NCI-H146 treated with DMSO at 0.1 percent for 48 hours (cell line): ENCODE data around the gene VPS37D.

Source experiments
- DNase-seq: peaks from one replicate; lab custom pipeline; 2025; ENCODE audit not compliant: unreplicated experiment; lab: John Stamatoyannopoulos, UW

The VPS37D gene

DNA sequence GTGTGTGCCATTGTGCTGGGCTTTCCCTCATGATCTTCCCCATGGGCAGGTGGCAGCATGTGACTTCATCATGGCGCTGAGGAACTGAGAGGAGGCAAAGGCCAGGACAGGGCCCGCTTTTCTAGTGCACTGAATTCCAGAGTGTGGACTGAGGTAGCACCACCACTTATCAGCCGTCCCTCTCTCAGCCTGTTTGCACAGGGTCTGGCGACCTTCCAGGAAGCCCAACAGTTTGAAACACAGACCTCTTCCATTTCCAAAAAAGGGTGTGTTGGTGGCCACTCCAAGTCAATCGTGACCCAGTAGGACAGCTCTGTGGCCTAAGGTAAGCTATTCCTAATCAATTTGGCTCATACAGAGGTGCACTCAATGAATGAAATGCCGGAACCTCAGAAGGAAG is 11.2 kb downstream of the VPS37D start:
- no peak for DNase-seq

DNA sequence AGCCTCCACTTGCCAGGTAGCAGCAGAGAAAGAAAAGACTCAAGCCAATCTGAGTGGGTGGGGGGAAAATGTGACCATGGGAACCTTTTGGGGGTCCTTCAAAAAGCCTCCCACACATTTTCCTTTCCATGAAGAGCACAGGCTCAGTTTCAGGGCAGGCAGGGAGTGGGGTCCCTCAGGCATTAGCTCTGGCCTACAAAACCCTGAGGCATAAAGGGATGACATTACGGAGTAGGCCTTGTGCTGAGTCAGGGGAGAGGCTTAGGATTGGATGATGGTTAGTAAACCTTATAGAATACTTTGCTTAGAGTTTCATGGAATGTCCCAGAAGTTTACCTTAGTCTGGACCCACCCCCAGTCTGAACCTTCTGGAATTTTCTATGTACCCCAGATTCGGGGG is 12.1 kb downstream of the VPS37D start:
- no peak for DNase-seq

- no peak for DNase-seq
These were observed 12.9 kb downstream of the VPS37D start for GRCh38 chr7:73680501-73680900.

DNA sequence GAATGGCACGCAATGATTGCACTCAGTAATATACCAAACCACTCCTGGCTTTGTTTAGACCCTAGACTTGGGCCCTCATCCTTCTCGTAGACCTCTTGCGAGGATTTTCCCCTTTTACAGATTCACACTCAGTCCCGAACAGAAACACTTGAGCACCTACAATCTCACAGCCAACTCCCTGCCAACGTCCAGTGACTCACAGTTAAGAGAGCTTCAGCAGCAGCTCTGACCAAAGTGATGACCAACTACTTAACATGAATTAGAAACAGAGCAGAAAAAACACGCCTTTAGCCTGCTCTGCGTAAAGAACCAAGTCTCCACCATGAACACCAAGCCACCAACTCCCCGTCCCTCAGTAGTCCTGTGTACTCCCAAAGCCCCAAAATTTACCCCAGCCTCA is 13.4 kb downstream of the VPS37D start:
- DNase-seq = no peak

- DNase-seq = no peak
These were observed 15.1 kb downstream of the VPS37D start for GRCh38 chr7:73682745-73683055.

DNA sequence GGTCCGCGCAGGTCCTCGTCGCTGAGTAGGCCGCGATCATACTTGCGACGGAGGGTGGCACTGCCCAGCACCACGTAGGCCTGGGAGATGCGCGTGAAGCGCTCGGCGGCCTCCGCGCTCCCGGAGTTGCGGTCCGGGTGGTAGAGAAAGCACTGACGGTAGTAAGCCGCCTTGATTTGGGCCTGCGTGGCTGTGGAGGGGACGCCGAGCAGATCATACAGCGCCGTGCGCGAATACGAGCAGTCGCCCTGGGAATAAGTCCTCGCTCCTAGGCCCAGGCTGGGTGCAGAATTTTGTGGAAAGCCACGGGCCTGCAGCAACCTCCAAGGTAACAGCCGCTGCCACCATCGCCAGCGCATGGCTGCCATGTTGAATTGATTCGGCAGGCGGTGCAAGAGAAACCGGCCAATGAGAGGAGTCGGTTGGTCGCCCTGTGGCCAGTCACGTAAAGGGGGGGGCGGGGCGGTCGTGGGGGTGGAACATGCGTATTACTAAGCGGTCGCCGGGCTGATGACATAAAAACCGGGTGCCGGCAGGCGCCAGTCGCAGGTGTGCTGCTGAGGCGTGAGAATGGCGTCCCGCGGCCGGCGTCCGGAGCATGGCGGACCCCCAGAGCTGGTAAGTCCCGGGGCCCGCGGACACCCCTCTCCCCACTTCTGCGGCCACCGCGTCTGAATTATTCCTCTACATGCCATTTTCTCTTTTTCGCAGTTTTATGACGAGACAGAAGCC is 15.6 kb downstream of the VPS37D start, which contains the start of the genes BUD23 and DNAJC30:
Gene BUD23, plus strand, starts transcription at position 542 of the 732 bp plus-strand sequence. Its CDS starts 29 bp downstream, at position 571.
Gene DNAJC30, minus strand, starts transcription at position 398 of the 732 bp plus-strand sequence. Its CDS starts 30 bp downstream, at position 368.
- peak; percentile 86 for DNase-seq

- no peak for DNase-seq
These were observed 16.4 kb downstream of the VPS37D start for GRCh38 chr7:73683788-73684693.

GRCh38 chr7:73685311-73685710 is 17.7 kb downstream of the VPS37D start:
- no peak for DNase-seq

GRCh38 chr7:73688288-73688687 is 20.7 kb downstream of the VPS37D start:
- DNase-seq = no peak

GRCh38 chr7:73690646-73691045 is 23.0 kb downstream of the VPS37D start:
- DNase-seq = no peak

- no peak for DNase-seq
These were observed 28.7 kb downstream of the VPS37D start for GRCh38 chr7:73696372-73696771.

DNA sequence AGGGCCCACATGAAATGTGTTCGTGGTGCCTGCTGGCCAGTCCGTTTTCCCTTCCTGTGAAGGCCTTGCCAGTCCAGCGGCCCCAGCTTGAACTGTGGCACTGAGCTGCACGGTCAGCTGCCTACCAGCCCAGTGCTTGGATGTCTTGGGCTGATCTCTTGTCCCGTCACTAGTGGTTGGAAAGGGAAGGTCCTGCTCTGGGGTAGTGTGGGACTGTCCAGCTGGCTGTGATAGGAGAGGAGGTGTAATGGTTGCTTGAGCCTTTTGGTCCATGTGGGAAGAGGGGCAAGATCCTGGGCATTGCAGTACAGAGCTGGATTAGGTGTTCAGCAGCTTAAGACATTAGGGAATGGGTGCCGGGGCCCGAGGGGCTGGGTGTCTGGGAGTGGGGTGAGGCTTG is 30.8 kb downstream of the VPS37D start:
- DNase-seq = no peak

DNA sequence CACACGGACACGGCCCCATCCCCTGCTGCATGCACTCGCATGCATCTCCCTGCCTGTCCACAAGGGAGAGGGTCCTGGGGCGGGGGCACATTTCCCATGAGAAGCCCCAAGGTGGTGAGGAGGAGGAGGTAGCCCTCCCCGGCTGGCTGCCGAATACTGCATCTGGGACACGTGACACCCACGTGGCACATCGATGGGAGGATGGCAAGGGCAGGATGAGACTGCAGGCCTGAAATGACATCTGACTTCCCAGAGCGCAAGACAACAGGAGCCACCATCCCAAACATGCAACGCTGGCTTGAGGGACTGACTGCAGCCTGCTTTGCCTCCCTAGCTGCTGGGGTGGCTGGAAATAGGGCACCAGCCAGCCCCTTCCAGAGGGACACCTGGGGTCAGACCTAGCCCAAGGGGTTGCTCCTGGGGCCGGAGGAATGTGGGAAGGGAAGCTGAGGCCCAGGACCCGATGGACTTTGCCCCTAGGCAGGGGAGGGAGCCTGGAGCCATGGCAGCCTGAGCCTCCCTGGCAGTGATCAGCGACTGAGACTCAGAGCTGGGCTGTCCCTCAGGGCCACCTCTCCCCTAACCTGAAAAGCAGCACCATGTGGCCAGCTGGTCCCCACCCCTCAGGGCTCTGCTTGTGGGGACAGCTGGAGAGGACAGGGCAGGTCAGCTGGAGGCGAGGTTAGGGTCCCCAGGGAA is 31.9 kb downstream of the VPS37D start:
- no peak for DNase-seq

DNA sequence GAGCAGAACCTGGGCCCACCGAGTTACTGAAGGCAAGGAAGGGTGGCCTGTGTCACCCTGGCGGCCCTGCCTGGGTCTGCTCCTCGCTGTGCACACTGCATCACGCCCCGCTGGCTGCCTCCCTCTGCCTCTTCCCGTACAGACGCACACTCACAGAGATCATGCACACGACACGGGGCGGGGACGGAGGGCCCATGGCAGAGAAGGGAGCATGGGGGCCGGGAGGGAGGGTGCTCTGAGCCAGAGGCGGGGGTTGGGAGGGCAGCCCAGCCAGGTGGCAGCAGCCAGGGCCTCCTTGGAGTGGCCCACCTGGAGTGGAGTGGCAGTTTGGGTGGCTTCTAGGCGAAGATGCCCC is 32.4 kb downstream of the VPS37D start:
- no peak for DNase-seq

DNA sequence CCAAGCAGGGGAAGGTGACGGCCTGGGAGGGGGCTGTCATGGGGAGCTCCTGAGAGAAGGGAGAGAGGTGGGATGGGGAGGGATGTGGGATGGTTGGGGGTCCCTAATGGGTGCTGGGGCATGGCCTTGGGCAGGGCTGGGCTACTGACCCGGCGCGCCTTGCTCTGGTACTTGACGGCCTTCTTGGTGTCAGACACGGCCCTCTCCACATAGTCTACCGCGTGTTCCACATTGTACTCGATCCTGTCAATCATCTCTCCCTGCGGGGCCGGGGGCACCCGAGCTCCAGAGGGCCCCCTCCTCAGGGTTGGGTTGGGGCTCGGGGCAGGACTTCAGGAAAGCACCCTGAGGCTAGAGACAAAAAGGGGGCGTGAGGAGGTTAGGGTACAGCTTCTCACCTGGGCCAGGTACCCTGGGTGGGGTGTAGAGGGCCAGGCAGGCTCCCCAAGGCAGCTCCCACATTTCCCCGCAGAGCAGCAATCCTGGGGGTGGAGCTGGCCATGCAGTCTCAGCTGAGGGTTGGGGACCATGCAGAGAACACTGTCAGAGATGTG is 33.0 kb downstream of the VPS37D start:
- no peak for DNase-seq

DNA sequence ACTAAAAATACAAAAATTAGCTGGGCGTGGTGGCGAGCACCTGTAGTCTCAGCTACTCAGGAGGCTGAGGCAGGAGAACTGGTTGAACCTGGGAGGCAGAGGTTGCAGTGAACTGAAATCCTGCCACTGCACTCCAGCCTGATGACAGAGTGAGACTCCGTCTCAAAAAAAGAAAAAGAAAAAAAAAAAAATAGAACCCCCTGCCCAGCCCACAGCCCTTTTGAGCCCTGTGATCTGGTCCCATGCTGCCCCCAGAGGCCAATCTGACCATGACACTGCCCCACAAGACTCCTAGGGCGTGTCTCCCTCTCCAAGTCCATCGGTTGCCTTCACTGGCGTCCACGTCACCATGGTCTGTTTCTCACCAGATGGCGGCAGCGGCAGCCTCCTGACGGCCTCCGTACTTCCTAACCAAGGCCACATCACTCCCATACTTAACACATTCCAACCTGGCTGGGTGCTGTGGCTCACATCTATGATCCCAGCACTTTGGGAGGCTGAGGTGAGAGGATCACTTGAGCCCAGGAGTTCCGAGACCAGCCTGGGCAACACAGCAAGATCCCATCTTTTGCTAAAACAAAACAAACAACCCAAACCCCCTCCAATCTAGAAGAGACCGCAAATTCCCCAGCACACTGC is 33.8 kb downstream of the VPS37D start:
- no peak for DNase-seq

DNA sequence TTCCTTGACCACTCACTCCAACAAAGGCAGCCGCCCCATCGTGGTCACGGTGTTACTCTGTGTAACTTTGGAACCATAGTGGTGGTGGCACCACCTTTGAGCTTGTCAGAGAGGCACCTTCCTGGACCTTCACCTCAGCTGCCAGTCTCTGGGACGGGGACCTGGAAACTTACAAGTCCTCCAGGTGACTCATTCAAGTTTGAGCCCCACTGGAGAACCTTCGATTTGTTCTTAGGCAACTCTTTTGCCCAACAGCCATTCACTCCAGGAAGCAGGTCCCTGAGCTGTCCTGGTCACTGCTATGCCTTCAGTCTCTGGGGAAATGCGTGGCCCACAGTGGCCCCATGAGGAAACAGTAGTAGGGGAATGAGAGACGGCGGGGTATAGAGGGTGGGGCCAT is 34.6 kb downstream of the VPS37D start:
- no peak for DNase-seq

GRCh38 chr7:73702665-73703064 is 35.0 kb downstream of the VPS37D start:
- DNase-seq = no peak

DNA sequence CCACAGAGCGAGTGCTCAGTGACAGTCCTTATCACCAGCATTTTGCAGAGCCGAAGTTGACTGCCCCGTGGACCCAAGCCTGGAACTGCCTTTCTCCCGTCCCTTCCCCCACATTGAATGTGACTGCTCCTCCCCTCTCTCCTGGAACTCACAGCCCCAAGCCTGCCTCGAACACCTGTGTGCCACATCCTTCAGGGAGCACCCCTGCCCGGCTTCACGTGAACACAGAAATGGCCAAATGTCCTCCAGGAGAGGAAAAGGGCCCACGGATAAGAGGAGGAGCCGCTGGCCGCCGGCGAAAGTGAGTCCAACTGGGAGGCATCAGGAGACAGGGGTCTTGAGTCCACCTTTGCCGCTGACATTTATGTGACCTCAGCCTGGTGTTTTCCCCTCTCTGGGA is 35.6 kb downstream of the VPS37D start:
- no peak for DNase-seq

DNA sequence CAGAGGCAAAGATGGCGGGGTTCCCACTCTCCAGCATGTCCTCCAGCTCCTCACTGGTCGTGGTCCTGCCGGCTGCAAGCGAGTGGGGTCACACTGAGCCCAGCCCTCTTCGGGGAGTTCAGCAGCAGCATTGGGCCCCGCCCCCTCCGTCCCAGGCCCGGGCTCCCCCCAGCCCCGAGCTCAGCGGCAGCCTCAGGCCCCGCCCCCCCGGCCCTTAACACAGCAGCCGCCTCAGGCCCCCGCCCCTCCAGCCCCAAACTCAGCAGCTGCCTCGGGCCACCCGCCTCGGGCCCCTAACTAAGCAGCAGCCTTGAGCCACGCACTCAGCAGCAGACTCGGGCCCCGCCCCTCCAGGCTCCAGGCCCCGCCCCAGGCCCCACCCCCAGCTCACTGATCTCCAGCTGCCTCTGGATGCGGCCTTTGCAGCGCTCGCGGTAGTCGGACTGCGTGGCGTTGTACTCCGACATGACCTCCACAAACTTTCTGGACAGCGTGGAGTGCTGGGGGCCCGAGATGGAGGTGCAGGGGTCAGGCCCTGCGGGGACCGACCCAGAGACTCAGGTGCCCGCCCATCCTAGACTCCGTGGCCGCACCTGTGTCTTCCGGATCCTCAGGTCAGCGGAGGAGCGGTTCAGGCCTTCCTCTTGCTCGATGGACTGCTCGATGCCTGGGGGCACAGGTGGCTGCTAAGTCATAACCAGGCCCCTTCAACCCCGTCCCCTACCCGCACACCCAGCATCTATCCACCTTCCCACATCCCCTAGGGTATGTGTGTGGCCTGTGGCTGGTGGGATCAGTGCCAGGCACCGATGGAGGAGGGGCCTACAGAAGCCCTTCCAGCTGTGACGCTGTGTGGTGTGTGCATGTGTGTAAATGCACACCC is 36.4 kb downstream of the VPS37D start:
- DNase-seq = no peak
